GM12864 (cell line): Measurements from ENCODE around the gene GINS3.

Experiments
- DNase-seq: peaks from one replicate; pipeline ENCODE4 v3.0.0-alpha.2; 2011; ENCODE audit warnings: low read depth
- H3K4me3 ChIP-seq: 2 replicates; pipeline ENCODE4 v1.5.1; 2011; ENCODE audit warnings: mild to moderate bottlenecking, low read depth, low read length, control low read depth
- CTCF ChIP-seq: IDR thresholded peaks from 2 replicates; pipeline ENCODE4 v1.5.1; 2011; ENCODE audit warnings: low read depth, mild to moderate bottlenecking, moderate library complexity, low read length, control low read depth, inconsistent platforms; ENCODE audit errors: missing control alignments

The GINS3 gene

GRCh38 chr16:58440131-58440530 is 47.9 kb downstream of the GINS3 start:
- DNase-seq: no peak
- no peak for TF ChIP-seq CTCF
- no peak overlapping the region for H3K4me3 ChIP-seq

DNA sequence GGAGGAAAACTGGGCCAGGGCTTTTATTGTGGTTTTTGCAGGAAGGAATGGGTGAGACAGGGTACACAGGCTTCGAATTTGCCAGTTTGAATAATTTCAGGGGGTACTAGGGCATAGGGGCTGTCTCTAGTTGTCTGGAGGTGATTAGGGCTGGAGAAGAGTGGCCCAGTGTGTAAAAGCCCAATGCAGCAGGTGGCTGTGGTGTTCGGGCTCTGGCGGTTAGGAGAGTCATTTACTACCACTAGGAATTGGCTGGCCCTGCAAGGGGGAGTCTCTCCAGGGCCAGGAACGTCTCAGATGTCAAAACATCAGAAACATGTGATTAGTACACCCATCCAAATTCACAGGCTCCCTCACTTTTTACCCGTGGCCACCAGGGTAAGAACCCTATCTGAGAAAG is 50.3 kb downstream of the GINS3 start:
- no peak for DNase-seq
- no peak for TF ChIP-seq CTCF
- H3K4me3 ChIP-seq: no peak overlapping the region

- no peak for TF ChIP-seq CTCF
- H3K4me3 ChIP-seq: no peak overlapping the region
- DNase-seq: no peak
Observed at GRCh38 chr16:58443783-58444182, 51.5 kb downstream of the GINS3 start.

GRCh38 chr16:58444265-58444664 is 52.0 kb downstream of the GINS3 start:
- H3K4me3 ChIP-seq: no peak overlapping the region
- TF ChIP-seq CTCF: no peak
- no peak for DNase-seq

GRCh38 chr16:58448890-58449289 is 56.6 kb downstream of the GINS3 start:
- no peak for DNase-seq
- no peak overlapping the region for H3K4me3 ChIP-seq
- TF ChIP-seq CTCF: no peak

- TF ChIP-seq CTCF: no peak
- DNase-seq: no peak
- H3K4me3 ChIP-seq: no peak overlapping the region
Observed at GRCh38 chr16:58449306-58449705, 57.0 kb downstream of the GINS3 start.

GRCh38 chr16:58449768-58450167 is 57.5 kb downstream of the GINS3 start:
- no peak for DNase-seq
- no peak for TF ChIP-seq CTCF
- no peak overlapping the region for H3K4me3 ChIP-seq
